ENCODE data around the gene BNIP5.

BNIP5 gene

GRCh38 chr6:36331381-36331780 is 5.3 kb downstream of the BNIP5 start:
- no peak overlapping the region for H3K4me2 ChIP-seq (ENCODE audit: low read length)
- no peak overlapping the region for H3K9ac ChIP-seq
- no peaks in the 10 kb centered on the region for H3K36me3 ChIP-seq (ENCODE audit: control insufficient read depth, insufficient read depth, low read length)
- no peaks in the 10 kb centered on the region for H3K79me2 ChIP-seq
- no peak overlapping the region for H3K4me3 ChIP-seq (ENCODE audit: low read depth, low read length)
- no peak for TF ChIP-seq CTCF (IDR thresholded peaks at IDR 0.05)
- H2AFZ ChIP-seq: no peak overlapping the region
- H3K27ac ChIP-seq: no peak overlapping the region
- no peaks in the 10 kb centered on the region for H3K4me1 ChIP-seq
- no peaks in the 10 kb centered on the region for H3K9me3 ChIP-seq (ENCODE audit: control insufficient read depth, low read length)
- H3K27me3 ChIP-seq (ENCODE audit: control insufficient read depth, insufficient read depth, low read length): no peaks in the 10 kb centered on the region

GRCh38 chr6:36330366-36330765 is 6.3 kb downstream of the BNIP5 start:
- H3K79me2 ChIP-seq: no peaks in the 10 kb centered on the region
- H2AFZ ChIP-seq: no peak overlapping the region
- H3K4me2 ChIP-seq (ENCODE audit: low read length): no peak overlapping the region
- no peak for TF ChIP-seq CTCF (IDR thresholded peaks at IDR 0.05)
- no peaks in the 10 kb centered on the region for H3K4me1 ChIP-seq
- no peak overlapping the region for H3K4me3 ChIP-seq (ENCODE audit: low read depth, low read length)
- H3K9ac ChIP-seq: no peak overlapping the region
- no peaks in the 10 kb centered on the region for H3K9me3 ChIP-seq (ENCODE audit: control insufficient read depth, low read length)
- H3K36me3 ChIP-seq (ENCODE audit: control insufficient read depth, insufficient read depth, low read length): no peaks in the 10 kb centered on the region
- H3K27me3 ChIP-seq (ENCODE audit: control insufficient read depth, insufficient read depth, low read length): no peaks in the 10 kb centered on the region
- H3K27ac ChIP-seq: no peak overlapping the region

GRCh38 chr6:36329798-36330291 is 6.8 kb downstream of the BNIP5 start:
- no peak overlapping the region for H3K4me3 ChIP-seq (ENCODE audit: low read depth, low read length)
- no peak overlapping the region for H2AFZ ChIP-seq
- H3K79me2 ChIP-seq: no peaks in the 10 kb centered on the region
- no peaks in the 10 kb centered on the region for H3K9me3 ChIP-seq (ENCODE audit: control insufficient read depth, low read length)
- no peaks in the 10 kb centered on the region for H3K27me3 ChIP-seq (ENCODE audit: control insufficient read depth, insufficient read depth, low read length)
- no peak for TF ChIP-seq CTCF (IDR thresholded peaks at IDR 0.05)
- no peak overlapping the region for H3K4me2 ChIP-seq (ENCODE audit: low read length)
- H3K9ac ChIP-seq: no peak overlapping the region
- H3K4me1 ChIP-seq: no peaks in the 10 kb centered on the region
- H3K36me3 ChIP-seq (ENCODE audit: control insufficient read depth, insufficient read depth, low read length): no peaks in the 10 kb centered on the region
- H3K27ac ChIP-seq: no peak overlapping the region

GRCh38 chr6:36328600-36328999 is 8.1 kb downstream of the BNIP5 start:
- Histone ChIP-seq H3K27ac (no peak overlapping the region), H3K79me2 (no peaks in the 10 kb centered on the region), H2AFZ (no peak overlapping the region), H3K27me3 (ENCODE audit: control insufficient read depth, insufficient read depth, low read length) (no peaks in the 10 kb centered on the region), H3K4me2 (ENCODE audit: low read length) (no peak overlapping the region), H3K9ac (no peak overlapping the region), H3K4me1 (no peaks in the 10 kb centered on the region), H3K4me3 (ENCODE audit: low read depth, low read length) (no peak overlapping the region), H3K9me3 (ENCODE audit: control insufficient read depth, low read length) (no peaks in the 10 kb centered on the region), H3K36me3 (ENCODE audit: control insufficient read depth, insufficient read depth, low read length) (no peaks in the 10 kb centered on the region)
- no peak for TF ChIP-seq CTCF (IDR thresholded peaks at IDR 0.05)

GRCh38 chr6:36327919-36328236 is 8.8 kb downstream of the BNIP5 start:
- H3K27me3 ChIP-seq (ENCODE audit: control insufficient read depth, insufficient read depth, low read length): no peaks in the 10 kb centered on the region
- no peak for TF ChIP-seq CTCF (IDR thresholded peaks at IDR 0.05)
- H3K9ac ChIP-seq: no peak overlapping the region
- no peak overlapping the region for H3K4me3 ChIP-seq (ENCODE audit: low read depth, low read length)
- H3K79me2 ChIP-seq: no peaks in the 10 kb centered on the region
- no peak overlapping the region for H3K27ac ChIP-seq
- H2AFZ ChIP-seq: no peak overlapping the region
- H3K4me2 ChIP-seq (ENCODE audit: low read length): no peak overlapping the region
- H3K9me3 ChIP-seq (ENCODE audit: control insufficient read depth, low read length): no peaks in the 10 kb centered on the region
- no peaks in the 10 kb centered on the region for H3K36me3 ChIP-seq (ENCODE audit: control insufficient read depth, insufficient read depth, low read length)
- no peaks in the 10 kb centered on the region for H3K4me1 ChIP-seq

All from parathyroid adenoma (tissue), 2 donors.